Stimulated activated CD8-positive, alpha-beta memory T cell treated with anti-CD3 and anti-CD28 coated beads, Interleukin-4, amount 100 ng/mL, for 4 hours (primary cell): ENCODE measurements around the gene NDUFS1.
"Not testable (repeated sequence)": the region's sequence is repeated elsewhere in the genome, so short reads cannot be mapped to it uniquely, and the experiment has no call there.

ENCODE experiments used
- DNase-seq, 2 donors: peaks; one replicate each; pipeline ENCODE4 v3.0.0-alpha.2; 2020; ENCODE audit warnings: low read depth in 2 of 2, low spot score in 1 of 2

Gene NDUFS1

DNA sequence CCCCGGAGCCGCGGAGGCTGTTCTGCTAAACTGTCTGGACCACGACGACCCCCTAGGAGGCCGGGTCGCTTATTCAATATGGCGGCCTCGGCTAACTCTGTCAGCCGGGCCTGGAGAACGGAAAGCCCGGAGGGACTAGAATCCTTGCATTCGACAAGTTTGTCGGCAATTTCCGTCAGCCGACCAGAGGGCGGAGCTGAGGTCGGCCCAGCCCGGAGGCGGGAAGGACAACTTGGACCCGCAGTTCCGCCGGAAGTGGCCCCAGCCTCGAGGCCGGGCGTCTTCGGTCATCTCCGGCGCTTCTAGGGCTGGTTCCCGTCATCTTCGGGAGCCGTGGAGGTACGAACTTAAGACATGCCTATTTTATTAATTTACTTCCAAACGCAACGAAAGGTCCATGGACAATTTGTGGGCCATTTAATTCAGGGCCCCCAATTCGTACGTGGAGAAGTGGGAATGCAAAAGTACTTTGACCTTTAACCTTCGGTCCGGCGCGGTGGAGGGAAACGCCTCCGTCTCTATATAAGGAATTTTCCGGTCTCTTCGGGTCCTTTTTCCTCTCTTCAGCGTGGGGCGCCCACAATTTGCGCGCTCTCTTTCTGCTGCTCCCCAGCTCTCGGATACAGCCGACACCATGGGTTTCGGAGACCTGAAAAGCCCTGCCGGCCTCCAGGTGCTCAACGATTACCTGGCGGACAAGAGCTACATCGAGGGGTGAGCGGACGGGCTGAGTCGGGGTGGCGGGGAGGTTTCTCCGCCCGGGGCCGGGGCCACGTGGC lies at the start of gene NDUFS1, which contains the start of gene EEF1B2:
Gene NDUFS1, minus strand, starts transcription at position 99 of the 779 bp plus-strand sequence. CDS start 5,766 bp downstream, outside the sequence.
Gene EEF1B2, plus strand, starts transcription at position 550 of the 779 bp plus-strand sequence. Its CDS starts 85 bp downstream, at position 635.
- DNase-seq: peak; percentile 92 to 95

DNA sequence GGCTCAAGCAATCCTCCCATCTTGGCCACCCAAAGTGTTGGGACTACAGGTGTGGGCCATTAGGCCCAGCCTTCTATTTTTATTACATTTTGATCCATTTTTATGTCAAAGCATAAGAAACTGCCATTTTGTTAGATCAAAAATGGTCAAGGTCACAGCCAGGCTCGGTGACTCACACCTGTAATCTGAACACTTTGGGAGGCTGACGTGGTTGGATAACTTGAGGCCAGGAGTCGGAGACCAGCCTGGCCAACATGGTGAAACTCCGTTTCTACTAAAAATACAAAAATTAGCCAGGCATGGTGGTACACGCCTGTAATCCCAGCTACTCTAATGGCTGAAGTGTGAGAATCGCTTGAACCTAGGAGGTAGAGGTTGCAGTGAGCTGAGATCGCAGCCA lies 49.7 kb upstream of the NDUFS1 start:
- DNase-seq: no peak

DNA sequence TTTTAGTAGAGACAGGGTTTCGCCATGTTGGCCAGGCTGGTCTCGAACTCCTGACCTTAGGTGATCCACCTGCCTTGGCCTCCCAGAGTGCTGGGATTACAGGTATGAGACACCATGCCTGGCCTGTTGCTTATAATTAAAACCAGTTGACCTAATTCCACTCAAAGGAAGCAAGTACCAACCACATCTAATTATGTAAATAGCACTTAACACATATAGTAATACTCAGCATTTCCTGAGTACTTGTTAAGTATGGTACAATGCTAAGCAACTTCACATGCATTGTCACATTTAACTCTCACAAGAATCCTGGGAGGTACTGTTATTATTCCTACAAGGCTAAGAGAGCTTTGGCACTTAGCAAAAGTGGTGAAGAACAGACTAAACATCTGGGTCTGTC lies 48.1 kb upstream of the NDUFS1 start:
- DNase-seq: not testable (repeated sequence)

DNA sequence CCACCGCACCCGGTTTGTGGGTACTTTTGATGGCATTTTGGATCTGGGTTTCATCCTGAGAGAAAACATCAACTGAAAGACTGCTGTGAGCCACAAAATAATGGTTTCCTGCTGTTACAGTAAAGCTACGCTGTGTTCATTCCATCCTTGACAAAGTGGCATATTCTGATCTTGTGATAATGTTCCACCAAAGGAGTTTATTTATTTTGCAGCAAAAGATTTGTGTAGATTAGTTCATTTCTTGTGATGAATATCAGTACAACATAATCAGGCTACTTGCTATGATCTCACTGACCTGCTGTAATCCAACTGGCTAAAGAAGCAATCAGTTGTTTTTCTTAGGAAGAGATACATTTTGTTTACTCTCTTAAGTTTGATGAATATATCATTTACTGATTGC lies 45.5 kb upstream of the NDUFS1 start:
- DNase-seq: no peak

DNA sequence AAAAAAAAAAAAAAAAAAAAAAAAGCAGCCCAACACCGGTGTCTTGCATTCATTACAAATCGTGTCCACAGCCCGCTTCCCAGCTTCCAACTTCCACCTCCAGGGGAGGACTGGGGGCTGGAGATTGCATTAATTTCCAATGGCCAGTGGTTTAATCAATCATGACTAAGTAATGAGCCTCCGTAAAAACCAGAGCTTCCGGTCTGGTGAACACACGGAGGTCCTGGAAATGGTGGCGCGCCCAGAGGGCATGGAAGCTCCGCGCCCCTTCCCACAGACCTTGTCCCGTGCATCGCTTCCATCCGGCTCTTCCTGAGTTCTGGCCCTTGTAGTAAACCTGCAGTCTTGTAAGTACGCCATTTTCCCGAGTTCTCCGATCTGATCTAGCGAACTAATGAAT lies 44.1 kb upstream of the NDUFS1 start:
- no peak for DNase-seq

DNA sequence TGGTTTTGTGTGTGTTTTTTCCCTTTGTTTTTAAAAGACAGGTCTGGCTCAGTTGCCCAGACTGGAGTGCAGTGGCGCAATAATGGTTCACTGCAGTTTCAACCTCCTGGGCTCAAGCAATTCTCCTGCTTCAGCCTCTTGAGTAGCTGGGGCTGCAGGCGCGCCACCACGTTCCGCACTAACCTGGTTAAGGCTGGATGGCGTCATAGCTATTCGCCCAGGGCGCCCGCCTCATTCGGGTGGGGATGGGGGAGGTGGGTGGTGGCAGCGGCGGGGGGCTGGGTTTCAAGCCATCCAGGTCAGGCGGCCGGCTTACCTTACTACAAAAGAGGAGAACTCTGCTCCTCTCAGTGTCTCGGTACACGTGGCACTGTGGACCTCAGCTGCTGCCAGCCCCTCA lies 43.2 kb upstream of the NDUFS1 start:
- no peak for DNase-seq

DNA sequence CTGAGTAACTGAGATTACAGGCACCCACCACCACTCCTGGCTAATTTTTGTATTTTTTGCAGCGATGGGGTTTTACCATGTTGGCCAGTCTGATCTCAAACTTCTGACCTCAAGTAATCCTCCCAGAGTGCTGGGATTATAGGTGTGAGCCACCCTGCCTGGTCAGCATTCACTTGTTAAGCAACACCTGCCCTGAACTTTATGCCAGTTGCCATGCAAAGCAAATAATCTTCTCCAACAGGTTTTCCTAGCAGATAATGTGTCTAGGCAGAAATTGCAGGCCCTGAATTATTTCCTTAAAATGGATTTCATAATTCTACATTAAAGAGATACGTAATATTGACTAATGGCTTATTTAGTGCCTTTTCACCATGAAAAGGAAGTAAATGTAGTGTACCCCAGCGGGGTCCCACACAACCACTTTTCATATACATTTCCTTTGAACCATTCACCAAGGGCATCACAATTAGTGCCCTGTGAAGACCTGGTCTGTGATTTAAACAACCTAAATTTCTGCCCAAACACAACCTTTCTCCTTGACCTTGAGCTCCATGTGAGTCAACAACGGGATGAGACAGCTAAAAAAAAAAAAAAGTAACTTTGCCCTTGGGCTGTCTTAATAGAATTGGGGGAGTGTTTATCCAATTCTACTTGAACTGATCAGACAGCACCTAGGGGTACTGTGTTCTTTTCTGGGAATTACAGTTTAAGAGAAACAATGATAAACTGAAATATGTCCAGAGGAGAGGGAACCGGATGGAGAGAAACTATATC lies 42.0 kb upstream of the NDUFS1 start:
- DNase-seq: no peak

DNA sequence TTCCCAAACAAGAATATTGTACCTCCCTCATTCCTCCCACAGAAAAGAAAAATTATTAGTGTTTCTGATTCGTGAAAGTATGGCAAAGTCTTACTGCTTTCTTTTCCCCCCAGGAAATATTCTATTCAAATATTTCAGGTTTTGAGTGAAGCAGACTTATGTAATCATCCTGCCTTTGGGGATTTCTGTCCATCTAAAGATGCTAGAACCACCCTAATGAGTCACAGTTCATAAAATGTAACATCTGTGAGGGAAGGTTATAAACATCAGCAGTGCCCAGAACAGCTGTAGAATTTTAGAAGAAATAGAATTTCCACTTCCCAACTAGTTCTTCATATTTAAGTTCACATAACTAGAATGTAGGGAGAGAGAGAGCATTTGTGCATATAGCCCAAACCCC lies 39.4 kb upstream of the NDUFS1 start:
- no peak for DNase-seq

DNA sequence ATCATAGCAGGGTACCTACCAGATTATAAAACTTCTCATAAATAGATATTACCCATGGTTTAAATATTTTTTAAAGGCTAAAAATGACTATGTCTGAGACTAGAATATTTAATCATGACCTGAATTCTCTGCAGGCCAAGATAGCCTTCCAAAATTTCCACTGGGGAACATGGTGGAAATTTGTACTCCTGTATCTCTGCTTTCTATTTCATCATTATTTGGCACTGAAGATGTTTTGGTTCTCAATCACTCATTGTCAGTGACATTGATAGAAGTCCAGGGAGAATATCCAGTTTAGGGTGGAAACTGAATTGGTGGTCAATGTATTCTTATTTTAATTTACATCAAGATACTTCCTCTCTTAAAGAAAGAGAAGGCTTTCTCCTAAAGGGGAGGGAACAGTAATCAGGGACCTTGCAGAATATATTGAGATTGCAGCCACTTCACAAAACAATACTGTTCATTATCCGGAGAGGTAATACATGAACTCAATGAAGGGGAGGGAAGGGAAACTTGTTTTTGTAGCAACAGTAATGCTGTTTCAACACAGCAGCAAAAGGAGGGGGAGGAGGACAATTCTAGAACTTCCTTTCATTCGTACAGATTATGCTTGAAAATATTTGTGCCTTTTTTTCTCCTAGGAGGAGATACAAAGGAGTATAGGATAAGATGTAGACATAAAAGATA lies 34.6 kb upstream of the NDUFS1 start:
- DNase-seq: no peak

DNA sequence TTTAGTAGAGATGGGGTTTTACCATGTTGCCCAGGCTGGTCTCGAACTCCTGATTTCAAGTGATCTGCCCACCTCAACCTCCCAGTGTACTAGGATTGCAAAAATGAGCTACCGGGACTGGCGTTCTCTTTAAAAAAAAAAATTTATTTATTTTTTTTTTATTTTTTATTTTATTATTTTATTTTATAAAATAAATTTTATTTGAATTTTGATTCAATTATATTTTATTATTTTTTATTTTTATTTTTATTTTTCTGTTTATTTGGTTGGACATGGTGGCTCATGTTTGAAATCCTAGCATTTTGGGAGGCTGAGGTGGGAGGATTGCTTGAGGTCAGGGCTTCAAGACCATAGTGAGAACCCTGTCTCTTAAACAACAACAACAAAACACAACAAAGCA lies 32.9 kb upstream of the NDUFS1 start:
- DNase-seq: no peak

DNA sequence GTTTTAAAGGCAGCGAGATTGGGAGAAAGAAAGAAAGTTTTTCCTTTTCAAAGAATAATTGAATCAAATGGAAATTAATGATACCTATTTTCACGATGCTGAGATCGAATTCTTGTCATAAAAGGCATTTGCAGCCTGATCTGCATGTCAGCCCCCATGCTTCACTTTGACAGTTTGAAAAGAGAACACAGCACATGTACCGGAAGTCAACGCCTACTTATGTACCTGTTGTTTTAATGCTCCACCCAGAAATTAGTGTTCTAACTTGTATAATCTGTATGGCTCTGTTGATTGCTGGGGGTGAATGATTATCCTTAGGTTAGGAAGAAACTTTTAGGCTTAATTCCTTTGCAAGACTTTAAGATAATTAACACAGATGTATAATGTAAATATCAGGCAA lies 31.4 kb upstream of the NDUFS1 start:
- no peak for DNase-seq

DNA sequence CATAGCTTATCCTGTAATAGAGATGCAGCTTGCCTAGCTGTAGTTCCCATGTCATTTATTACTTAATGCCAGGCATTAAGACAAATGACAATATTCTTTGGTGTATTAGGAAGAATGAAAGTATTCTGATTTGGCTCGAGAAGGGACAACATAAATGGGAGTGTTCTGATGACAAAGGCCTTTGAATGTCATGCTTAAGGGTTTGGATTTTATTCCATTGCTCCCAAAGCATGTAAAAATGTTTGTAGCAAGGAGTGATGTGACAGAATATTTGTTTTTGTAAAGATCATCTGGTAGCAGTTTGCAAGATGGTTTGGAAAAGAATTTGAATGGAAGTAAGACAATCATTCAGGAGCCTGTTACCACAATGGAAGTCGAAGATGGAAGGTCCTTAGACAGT lies 30.9 kb upstream of the NDUFS1 start:
- no peak for DNase-seq

DNA sequence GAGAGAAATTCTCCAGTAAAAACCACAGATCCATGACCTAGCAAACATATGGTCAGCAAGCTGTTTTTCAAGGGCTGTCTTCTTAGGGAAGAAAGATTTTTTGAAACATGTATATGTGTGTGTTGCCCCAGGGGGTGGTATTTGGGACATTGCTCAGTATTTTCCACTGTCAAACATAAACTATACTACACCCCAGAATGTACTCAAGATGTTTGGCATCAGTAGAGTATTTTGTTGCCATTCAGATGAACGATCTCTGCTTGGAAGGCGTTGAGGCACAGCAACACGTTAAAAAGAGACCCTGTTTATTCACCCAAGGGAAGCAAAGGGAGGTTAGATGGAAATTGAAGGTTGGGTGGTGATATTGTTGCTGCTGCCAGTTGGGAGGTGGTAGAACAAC lies 30.4 kb upstream of the NDUFS1 start:
- no peak for DNase-seq

DNA sequence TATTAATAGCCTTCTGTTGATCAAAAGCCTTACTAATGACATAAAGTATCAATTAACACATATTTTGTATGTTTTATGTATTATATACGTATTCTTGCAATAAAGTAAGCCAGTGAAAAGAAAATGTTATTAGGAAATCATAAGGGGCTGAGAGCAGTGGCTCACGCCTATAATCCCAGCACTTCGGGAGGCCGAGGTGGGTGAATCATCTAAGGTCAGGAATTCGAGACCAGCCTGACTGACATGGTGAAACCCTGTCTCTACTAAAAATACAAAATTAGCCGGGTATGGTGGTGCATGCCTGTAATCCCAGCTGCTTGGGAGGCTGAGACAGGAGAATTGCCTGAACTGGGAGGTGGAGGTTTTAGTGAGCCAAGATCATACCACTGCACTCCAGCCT lies 22.3 kb upstream of the NDUFS1 start:
- not testable (repeated sequence) for DNase-seq

DNA sequence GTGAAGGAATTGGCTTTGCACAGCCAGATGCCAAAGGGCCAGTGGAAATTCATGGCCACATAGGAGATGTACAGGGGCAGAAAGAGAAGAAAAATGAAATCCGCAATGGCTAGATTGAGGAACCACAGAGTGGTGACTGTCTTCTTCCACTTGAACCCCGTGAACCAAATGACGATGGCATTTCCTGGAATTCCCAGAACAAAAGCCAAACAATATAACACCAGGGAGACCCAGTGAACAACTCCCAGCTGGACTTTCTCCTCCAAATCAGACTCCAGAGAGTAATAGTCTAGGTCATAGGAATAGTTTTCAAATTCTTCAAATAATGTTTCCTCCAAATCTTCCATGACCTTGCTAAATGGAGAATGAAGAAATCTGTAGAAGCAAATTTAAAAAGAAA lies 17.7 kb upstream of the NDUFS1 start:
- no peak for DNase-seq

DNA sequence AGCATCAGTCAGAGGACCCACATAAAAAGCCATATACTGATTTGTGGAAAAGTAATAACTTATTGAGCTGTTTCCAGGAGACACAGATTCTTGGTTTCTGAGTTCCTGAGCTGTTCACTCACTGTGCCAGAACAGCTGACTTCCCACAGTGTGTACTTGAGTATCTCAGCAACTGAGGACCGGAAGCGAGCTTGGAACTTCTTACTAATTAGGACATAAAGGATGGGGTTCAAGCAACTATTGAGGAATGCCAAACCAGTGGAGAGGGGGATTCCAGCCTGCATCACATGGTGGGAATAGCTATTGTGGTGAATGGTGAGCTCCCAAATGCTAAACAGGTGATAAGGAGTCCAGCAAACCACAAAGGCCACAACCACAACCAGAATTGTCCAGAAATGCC lies 16.9 kb upstream of the NDUFS1 start:
- no peak for DNase-seq

DNA sequence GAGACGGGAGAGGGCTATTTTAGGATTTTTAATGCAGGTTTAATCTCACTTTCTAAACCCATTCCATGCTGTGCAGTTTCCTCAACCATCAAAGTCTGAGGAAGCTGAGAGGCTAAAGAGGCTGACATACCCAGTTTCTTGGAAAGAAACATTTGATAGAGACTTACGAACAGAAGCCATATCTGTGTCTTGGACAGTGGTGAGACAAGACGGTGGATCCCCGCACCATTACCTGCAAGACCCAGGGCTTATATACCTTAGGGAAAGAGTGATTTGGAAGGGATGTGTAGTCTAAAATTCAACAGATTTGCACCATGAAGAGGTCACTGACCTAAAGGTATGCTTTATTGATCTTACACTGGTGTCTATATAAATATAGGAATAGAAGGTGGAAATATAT lies 13.9 kb upstream of the NDUFS1 start:
- DNase-seq: no peak

DNA sequence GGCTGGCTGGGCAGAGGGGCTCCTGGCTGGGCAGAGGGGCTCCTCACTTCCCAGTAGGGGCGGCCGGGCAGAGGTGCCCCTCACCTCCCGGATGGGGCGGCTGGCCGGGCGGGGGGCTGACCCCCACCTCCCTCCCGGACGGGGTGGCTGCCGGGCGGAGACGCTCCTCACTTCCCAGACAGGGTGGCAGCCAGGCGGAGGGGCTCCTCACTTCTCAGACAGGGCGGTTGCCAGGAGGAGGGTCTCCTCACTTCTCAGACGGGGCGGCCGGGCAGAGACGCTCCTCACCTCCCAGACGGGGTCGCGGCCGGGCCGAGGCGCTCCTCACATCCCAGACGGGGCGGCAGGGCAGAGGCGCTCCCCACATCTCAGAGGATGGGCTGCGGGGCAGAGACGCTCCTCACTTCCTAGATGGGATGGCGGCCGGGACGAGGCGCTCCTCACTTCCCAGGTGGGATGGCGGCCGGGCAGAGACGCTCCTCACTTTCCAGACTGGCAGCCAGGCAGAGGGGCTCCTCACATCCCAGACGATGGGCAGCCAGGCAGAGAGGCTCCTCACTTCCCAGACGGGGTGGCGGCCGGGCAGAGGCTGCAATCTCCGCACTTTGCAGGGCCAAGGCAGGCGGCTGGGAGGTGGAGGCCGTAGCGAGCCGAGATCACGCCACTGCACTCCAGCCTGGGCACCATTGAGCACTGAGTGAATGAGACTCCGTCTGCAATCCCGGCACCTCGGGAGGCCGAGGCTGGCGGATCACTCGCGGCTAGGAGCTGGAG lies 12.6 kb upstream of the NDUFS1 start:
- DNase-seq: not testable (repeated sequence)

DNA sequence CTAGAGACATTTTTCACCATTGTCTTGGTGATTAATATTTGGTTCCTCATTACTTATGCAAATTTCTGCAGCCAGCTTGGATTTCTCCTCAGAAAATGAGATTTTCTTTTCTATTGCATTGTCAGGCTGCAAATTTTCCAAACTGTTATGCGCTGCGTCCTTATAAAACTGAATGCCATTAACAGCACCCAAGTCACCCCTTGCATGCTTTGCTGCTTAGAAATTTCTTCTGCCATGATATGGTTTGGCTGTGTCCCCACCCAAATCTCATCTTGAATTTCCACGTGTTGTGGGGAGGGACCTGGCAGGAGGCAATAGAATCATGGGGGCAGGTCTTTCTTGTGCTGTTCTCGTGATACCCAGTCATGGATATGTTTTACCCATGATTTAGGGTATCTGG lies 9.0 kb upstream of the NDUFS1 start:
- not testable (repeated sequence) for DNase-seq

DNA sequence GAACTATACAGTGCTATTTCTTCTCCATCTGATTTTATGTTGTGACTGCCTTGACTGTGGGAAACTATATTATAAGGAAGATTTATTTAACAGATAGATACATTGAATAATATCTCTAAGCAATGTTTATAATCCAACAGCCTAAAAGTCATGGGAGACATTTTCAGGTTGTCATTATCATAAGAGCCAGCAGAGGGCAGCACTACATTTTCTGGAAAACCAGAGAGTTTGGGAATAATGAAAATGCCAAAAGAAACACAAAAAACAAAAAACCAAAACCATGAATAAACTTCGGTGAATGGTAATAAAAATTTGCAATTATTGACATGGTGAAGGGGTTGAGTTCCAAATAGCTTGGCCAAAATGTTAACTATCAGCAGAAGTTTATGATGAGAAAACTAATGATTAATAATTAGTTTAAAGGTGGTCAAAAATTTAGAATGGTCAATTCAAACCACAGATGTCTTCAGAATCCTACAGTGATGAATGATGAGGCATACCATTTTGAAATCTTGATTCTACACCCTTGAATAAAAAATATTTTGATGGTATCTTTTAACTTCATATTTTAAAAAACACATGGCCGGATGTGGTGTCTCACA lies 5.1 kb upstream of the NDUFS1 start:
- DNase-seq: no peak
